Ectodermal cell (in vitro differentiated cells): Measurements from ENCODE around the gene EXOC6.
"Not testable (repeated sequence)": the region's sequence is repeated elsewhere in the genome, so short reads cannot be mapped to it uniquely, and the experiment has no call there.

Source experiments
- H3K27ac ChIP-seq: 2 replicates; pipeline ENCODE4 v1.7.0; 2013; ENCODE audit warnings: mild to moderate bottlenecking, low read depth, low read length; ENCODE audit not compliant: insufficient read depth, poor library complexity, severe bottlenecking
- H3K27me3 ChIP-seq: 2 replicates; pipeline ENCODE4 v1.7.0; 2013; ENCODE audit warnings: mild to moderate bottlenecking, low read length; ENCODE audit not compliant: insufficient read depth, control insufficient read depth, poor library complexity, severe bottlenecking
- H3K36me3 ChIP-seq: one replicate; pipeline ENCODE4 v1.7.0; 2013; ENCODE audit warnings: low read length; ENCODE audit not compliant: control insufficient read depth, insufficient read depth
- H3K4me1 ChIP-seq: one replicate; pipeline ENCODE4 v1.7.0; 2013; ENCODE audit warnings: low read length; ENCODE audit not compliant: control insufficient read depth, insufficient read depth
- H3K4me3 ChIP-seq: 2 replicates; pipeline ENCODE4 v1.7.0; 2013; ENCODE audit warnings: low read depth, low read length, control low read depth; ENCODE audit not compliant: insufficient read depth
- H3K9me3 ChIP-seq: 2 replicates; pipeline ENCODE4 v1.7.0; 2013; ENCODE audit warnings: mild to moderate bottlenecking, low read length, moderate library complexity; ENCODE audit not compliant: control insufficient read depth
- WGBS, 2 experiments: methylation state at CpG; one replicate each; pipeline ENCODE4 v1.1.7; 2013; ENCODE audit warnings: missing lambda C conversion rate in 2 of 2; 5-methylcytosine and 5-hydroxymethylcytosine counted together

The EXOC6 gene

GRCh38 chr10:93101148-93101547 is 252.8 kb downstream of the EXOC6 start:
- not testable (repeated sequence) for H3K4me3 ChIP-seq, H3K27me3 ChIP-seq, H3K36me3 ChIP-seq, H3K27ac ChIP-seq, H3K4me1 ChIP-seq, H3K9me3 ChIP-seq
- 93 to 95% methylated on average over 3 of the region's 3 CpGs for WGBS, 2 experiments

- no peaks in the 10 kb centered on the region for H3K9me3 ChIP-seq
- H3K27me3 ChIP-seq = no peaks in the 10 kb centered on the region
- WGBS, 2 experiments = no CpG with 5 or more reads among the region's 1 CpG
- H3K27ac ChIP-seq = no peak overlapping the region
- H3K36me3 ChIP-seq = no peaks in the 10 kb centered on the region
- H3K4me1 ChIP-seq = no peaks in the 10 kb centered on the region
- H3K4me3 ChIP-seq = no peak overlapping the region
These were observed 255.6 kb downstream of the EXOC6 start for GRCh38 chr10:93103953-93104352.

DNA sequence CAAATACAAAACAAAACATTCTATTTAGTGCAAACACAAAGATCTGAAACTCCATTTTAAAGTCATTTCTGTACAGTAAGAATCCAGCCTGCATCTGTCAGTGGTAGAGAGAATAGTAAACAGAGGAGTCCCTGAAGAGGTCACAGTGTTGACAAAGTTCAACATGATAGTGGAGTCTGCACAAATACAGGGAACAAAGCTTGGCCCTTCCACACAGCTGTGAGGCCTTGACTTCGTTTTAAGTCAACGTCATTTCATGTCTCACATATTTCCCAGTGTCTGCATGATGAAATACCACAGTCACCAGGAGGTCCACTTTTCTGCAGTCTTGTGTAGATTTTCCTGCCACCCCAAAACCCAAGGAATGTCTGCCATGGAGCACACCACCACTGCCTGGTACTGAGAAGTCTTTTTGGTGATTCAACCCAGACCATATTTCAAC is 258.3 kb downstream of the EXOC6 start:
- Histone ChIP-seq H3K4me1 (no peaks in the 10 kb centered on the region), H3K36me3 (no peaks in the 10 kb centered on the region), H3K9me3 (no peaks in the 10 kb centered on the region), H3K27ac (no peak overlapping the region), H3K4me3 (no peak overlapping the region), H3K27me3 (no peaks in the 10 kb centered on the region)
- WGBS, 2 experiments = 83 to 92% methylated on average over 2 of the region's 2 CpGs
